T-helper 2 cell treated with Interferon-gamma antibody and Interleukin-4, amounts not matched to agents 5 μg/mL and 100 μg/mL, for 36 hours (primary cell): ENCODE data around the gene CNNM1.

Source experiments
- DNase-seq: peaks from one replicate; pipeline ENCODE4 v3.0.0; 2021; ENCODE audit warnings: low spot score
- H3K27ac Mint-ChIP-seq: one replicate; pipeline ENCODE4 v1.8.0; 2021; ENCODE audit warnings: mild to moderate bottlenecking, mixed read lengths
- H3K27me3 Mint-ChIP-seq: one replicate; pipeline ENCODE4 v1.8.0; 2021; ENCODE audit warnings: low read depth, mixed read lengths
- H3K36me3 Mint-ChIP-seq: one replicate; pipeline ENCODE4 v1.8.0; 2021; ENCODE audit warnings: low read depth, mixed read lengths
- H3K4me1 Mint-ChIP-seq: one replicate; pipeline ENCODE4 v1.8.0; 2021; ENCODE audit warnings: low read depth, mixed read lengths
- H3K4me3 Mint-ChIP-seq: one replicate; pipeline ENCODE4 v1.8.0; 2022; ENCODE audit warnings: mild to moderate bottlenecking, moderate library complexity, mixed read lengths
- H3K9me3 Mint-ChIP-seq: one replicate; pipeline ENCODE4 v1.8.0; 2021; ENCODE audit warnings: mixed read lengths

The CNNM1 gene

GRCh38 chr10:99394761-99395386, 65.7 kb downstream of the CNNM1 start:
- DNase-seq = no peak
- H3K4me3 Mint-ChIP-seq = no peak overlapping the region
- H3K9me3 Mint-ChIP-seq = no peaks in the 10 kb centered on the region
- peaks cover 9% of the 10 kb centered on the region for H3K4me1 Mint-ChIP-seq
- peaks cover 8% of the 10 kb centered on the region for H3K36me3 Mint-ChIP-seq
- no peaks in the 10 kb centered on the region for H3K27me3 Mint-ChIP-seq
- H3K27ac Mint-ChIP-seq = no peak overlapping the region

- DNase-seq = no peak
- Mint-ChIP-seq H3K9me3 (no peaks in the 10 kb centered on the region), H3K4me3 (no peak overlapping the region), H3K36me3 (peaks cover 8% of the 10 kb centered on the region), H3K27me3 (no peaks in the 10 kb centered on the region), H3K4me1 (peaks cover 9% of the 10 kb centered on the region), H3K27ac (no peak overlapping the region)
Measured at GRCh38 chr10:99395750-99396445, 66.7 kb downstream of the CNNM1 start.

- DNase-seq = no peak
- Mint-ChIP-seq H3K4me1 (peaks cover 9% of the 10 kb centered on the region), H3K27me3 (no peaks in the 10 kb centered on the region), H3K4me3 (no peak overlapping the region), H3K36me3 (peaks cover 8% of the 10 kb centered on the region), H3K9me3 (no peaks in the 10 kb centered on the region), H3K27ac (no peak overlapping the region)
Measured at GRCh38 chr10:99396471-99396870, 67.3 kb downstream of the CNNM1 start.

GRCh38 chr10:99399664-99400063, 70.5 kb downstream of the CNNM1 start:
- no peak for DNase-seq
- no peak overlapping the region for H3K4me3 Mint-ChIP-seq
- peaks cover 4% of the 10 kb centered on the region for H3K4me1 Mint-ChIP-seq
- H3K27ac Mint-ChIP-seq = no peak overlapping the region
- no peaks in the 10 kb centered on the region for H3K27me3 Mint-ChIP-seq
- no peaks in the 10 kb centered on the region for H3K9me3 Mint-ChIP-seq
- peaks cover 26% of the 10 kb centered on the region for H3K36me3 Mint-ChIP-seq

GRCh38 chr10:99403674-99404073, 74.5 kb downstream of the CNNM1 start:
- H3K27ac Mint-ChIP-seq = no peak overlapping the region
- H3K4me3 Mint-ChIP-seq = no peak overlapping the region
- H3K27me3 Mint-ChIP-seq = no peaks in the 10 kb centered on the region
- peaks cover 26% of the 10 kb centered on the region for H3K36me3 Mint-ChIP-seq
- H3K9me3 Mint-ChIP-seq = no peaks in the 10 kb centered on the region
- H3K4me1 Mint-ChIP-seq = no peaks in the 10 kb centered on the region
- no peak for DNase-seq

GRCh38 chr10:99406149-99406548, 77.0 kb downstream of the CNNM1 start:
- no peaks in the 10 kb centered on the region for H3K4me1 Mint-ChIP-seq
- H3K27me3 Mint-ChIP-seq = no peaks in the 10 kb centered on the region

GRCh38 chr10:99410146-99410545, 81.0 kb downstream of the CNNM1 start:
- no peak for DNase-seq
- no peaks in the 10 kb centered on the region for H3K27me3 Mint-ChIP-seq
- peaks cover 5% of the 10 kb centered on the region for H3K36me3 Mint-ChIP-seq
- H3K27ac Mint-ChIP-seq = no peak overlapping the region
- H3K4me3 Mint-ChIP-seq = no peak overlapping the region
- H3K9me3 Mint-ChIP-seq = no peaks in the 10 kb centered on the region
- no peaks in the 10 kb centered on the region for H3K4me1 Mint-ChIP-seq

More at GRCh38 chr10:99406149-99406548, 77.0 kb downstream of the CNNM1 start:
- Mint-ChIP-seq H3K9me3 (no peaks in the 10 kb centered on the region), H3K4me3 (no peak overlapping the region), H3K36me3 (peaks cover 26% of the 10 kb centered on the region), H3K27ac (no peak overlapping the region)
- no peak for DNase-seq

- H3K4me1 Mint-ChIP-seq = no peaks in the 10 kb centered on the region
- H3K36me3 Mint-ChIP-seq = peaks cover under 1% of the 10 kb centered on the region
- H3K4me3 Mint-ChIP-seq = no peak overlapping the region
- H3K27ac Mint-ChIP-seq = no peak overlapping the region
- H3K27me3 Mint-ChIP-seq = no peaks in the 10 kb centered on the region
- no peaks in the 10 kb centered on the region for H3K9me3 Mint-ChIP-seq
- no peak for DNase-seq
Measured at GRCh38 chr10:99410876-99411275, 81.7 kb downstream of the CNNM1 start.

- Mint-ChIP-seq H3K4me1 (no peaks in the 10 kb centered on the region), H3K36me3 (peaks cover 7% of the 10 kb centered on the region), H3K27ac (no peak overlapping the region), H3K4me3 (no peak overlapping the region), H3K9me3 (no peaks in the 10 kb centered on the region), H3K27me3 (no peaks in the 10 kb centered on the region)
- DNase-seq = no peak
Measured at GRCh38 chr10:99411546-99411945, 82.4 kb downstream of the CNNM1 start.

- peaks cover 7% of the 10 kb centered on the region for H3K36me3 Mint-ChIP-seq
- H3K4me3 Mint-ChIP-seq = no peak overlapping the region
- no peaks in the 10 kb centered on the region for H3K4me1 Mint-ChIP-seq
- DNase-seq = no peak
- H3K27ac Mint-ChIP-seq = no peak overlapping the region
- no peaks in the 10 kb centered on the region for H3K27me3 Mint-ChIP-seq
- H3K9me3 Mint-ChIP-seq = no peaks in the 10 kb centered on the region
Measured at GRCh38 chr10:99412099-99412498, 82.9 kb downstream of the CNNM1 start.

GRCh38 chr10:99418910-99419624, 89.9 kb downstream of the CNNM1 start:
- H3K27ac Mint-ChIP-seq = no peak overlapping the region
- H3K4me3 Mint-ChIP-seq = no peak overlapping the region
- no peaks in the 10 kb centered on the region for H3K9me3 Mint-ChIP-seq
- no peaks in the 10 kb centered on the region for H3K4me1 Mint-ChIP-seq
- no peaks in the 10 kb centered on the region for H3K27me3 Mint-ChIP-seq
- peaks cover 26% of the 10 kb centered on the region for H3K36me3 Mint-ChIP-seq
- DNase-seq = no peak

GRCh38 chr10:99419688-99420087, 90.5 kb downstream of the CNNM1 start:
- Mint-ChIP-seq H3K4me1 (no peaks in the 10 kb centered on the region), H3K4me3 (no peak overlapping the region), H3K9me3 (no peaks in the 10 kb centered on the region), H3K36me3 (peaks cover 26% of the 10 kb centered on the region), H3K27ac (no peak overlapping the region), H3K27me3 (no peaks in the 10 kb centered on the region)
- no peak for DNase-seq

- no peak for DNase-seq
- H3K36me3 Mint-ChIP-seq = peaks cover 25% of the 10 kb centered on the region
- H3K4me3 Mint-ChIP-seq = no peak overlapping the region
- H3K9me3 Mint-ChIP-seq = no peaks in the 10 kb centered on the region
- no peak overlapping the region for H3K27ac Mint-ChIP-seq
- H3K4me1 Mint-ChIP-seq = no peaks in the 10 kb centered on the region
- no peaks in the 10 kb centered on the region for H3K27me3 Mint-ChIP-seq
Measured at GRCh38 chr10:99421233-99421739, 92.1 kb downstream of the CNNM1 start.

- H3K4me3 Mint-ChIP-seq = no peak overlapping the region
- no peak overlapping the region for H3K27ac Mint-ChIP-seq
- peaks cover 20% of the 10 kb centered on the region for H3K36me3 Mint-ChIP-seq
- no peak for DNase-seq
- H3K4me1 Mint-ChIP-seq = no peaks in the 10 kb centered on the region
- no peaks in the 10 kb centered on the region for H3K27me3 Mint-ChIP-seq
- H3K9me3 Mint-ChIP-seq = no peaks in the 10 kb centered on the region
Measured at GRCh38 chr10:99422529-99423096, 93.5 kb downstream of the CNNM1 start.
